HepG2 (cell line): Measurements from ENCODE around the gene AKAP1. TPM values are rescaled to one million over a fixed set of nuclear protein-coding genes. Genes with fewer than 3 reads are reported as not detected.

Experiments
- ATAC-seq: fragments of 200-7000 bp; cut with Tn5 transposase; 3 replicates; pipeline ENCODE4 v1.9.1; 2020; ENCODE audit warnings: mild to moderate bottlenecking, moderate library complexity
- BruUV-seq: library from RNA; stranded (reverse); fragments of 400-500 nt; replicated peaks from 2 replicates; lab custom pipeline; 2021; lab: Mats Ljungman, UMichigan
- CTCF ChIA-PET: fragments of 300-600 bp; formaldehyde crosslinking; extraction: SDS; loops from one replicate; lab custom pipeline; 2021; ENCODE audit warnings: low total read pairs, inconsistent platforms, low intra/inter-chr PET ratio; lab: Yijun Ruan, JAX
- POLR2A ChIA-PET: fragments of 350-600 bp; sonication (Branson Sonifier 250); formaldehyde crosslinking; loops from one replicate; lab custom pipeline; 2020; ENCODE audit warnings: antibody characterized with exemption, inconsistent platforms; lab: Yijun Ruan, JAX
- DNase-seq: peaks from one replicate; pipeline ENCODE4 v3.0.0-alpha.2; 2015; ENCODE audit warnings: low spot score
- FAIRE-seq: peaks from 3 replicates; lab custom pipeline; 2011; peaks lifted over from hg19 to GRCh38; lab: Jason Lieb, UNC
- H2AFZ ChIP-seq: one replicate; pipeline ENCODE4 v1.6.1; 2011; ENCODE audit warnings: low read length, inconsistent platforms
- H3K27ac ChIP-seq: fragments of 300-600 bp; 3 replicates; pipeline ENCODE4 v1.8.0; 2011; ENCODE audit warnings: mixed run types, mild to moderate bottlenecking, mixed read lengths, low read length, inconsistent platforms; ENCODE audit not compliant: insufficient read depth; ENCODE audit errors: extremely low read length
- H3K27me3 ChIP-seq, 2 experiments: fragments of 200-600 bp in 1 of 2; 2 replicates in 1 of 2; 3 replicates in 1 of 2; pipeline versions ENCODE4 v1.6.0 to v1.8.0; 2011; ENCODE audit warnings: low read length in 2 of 2, mild to moderate bottlenecking in 2 of 2, moderate library complexity in 2 of 2, inconsistent platforms in 1 of 2; ENCODE audit not compliant: insufficient read depth in 2 of 2, control insufficient read depth in 1 of 2
- H3K36me3 ChIP-seq, 2 experiments: fragments of 200-600 bp in 1 of 2; replicated peaks in 1 of 2; 2 replicates in 1 of 2; 3 replicates in 1 of 2; pipeline versions ENCODE4 v1.5.1 to v1.8.0; 2011; ENCODE audit warnings: low read length in 2 of 2, inconsistent platforms in 1 of 2; ENCODE audit not compliant: insufficient read depth in 2 of 2, control insufficient read depth in 1 of 2
- H3K4me1 ChIP-seq: 2 replicates; pipeline ENCODE4 v1.5.1; 2012; ENCODE audit warnings: low read length, inconsistent platforms; ENCODE audit not compliant: insufficient read depth
- H3K4me2 ChIP-seq: 2 replicates; pipeline ENCODE4 v1.6.0; 2011; ENCODE audit warnings: low read depth, low read length, inconsistent platforms
- H3K4me3 ChIP-seq, 3 experiments: fragments of 200-600 bp in 1 of 3; sonication (generic), shearing (Covaris generic) in 1 of 3; replicated peaks in 1 of 3; 2 replicates each; pipeline ENCODE4 v1.5.1; 2011 to 2016; ENCODE audit warnings: low read length in 3 of 3, inconsistent platforms in 2 of 3, low read depth in 2 of 3, mild to moderate bottlenecking in 2 of 3, control low read depth in 1 of 3, mixed read lengths in 1 of 3; ENCODE audit not compliant: insufficient read depth in 1 of 3
- H3K79me2 ChIP-seq: one replicate; pipeline ENCODE4 v1.6.1; 2011; ENCODE audit warnings: low read length, inconsistent platforms; ENCODE audit not compliant: insufficient read depth
- H3K9ac ChIP-seq: 2 replicates; pipeline ENCODE4 v1.6.0; 2011; ENCODE audit warnings: mild to moderate bottlenecking, low read depth, low read length, inconsistent platforms; ENCODE audit not compliant: insufficient read depth
- H3K9me3 ChIP-seq: 2 replicates; pipeline ENCODE4 v1.5.1; 2012; ENCODE audit warnings: mild to moderate bottlenecking, low read length
- H4K20me1 ChIP-seq: 2 replicates; pipeline ENCODE4 v1.6.0; 2011; ENCODE audit warnings: inconsistent platforms, mild to moderate bottlenecking, low read length, moderate library complexity; ENCODE audit not compliant: insufficient read depth
- CENPBD1 ChIP-seq: sonication (generic); formaldehyde crosslinking; IDR thresholded peaks from 2 replicates; pipeline ENCODE4 v1.8.0; 2022; ENCODE audit warnings: missing genetic modification reagents, low read depth, mild to moderate bottlenecking, borderline replicate concordance
- GPN1 ChIP-seq: sonication (generic); formaldehyde crosslinking; IDR thresholded peaks from 2 replicates; pipeline ENCODE4 v1.5.1; 2020; ENCODE audit warnings: missing genetic modification reagents, borderline replicate concordance
- HIC2 ChIP-seq: sonication (generic); formaldehyde crosslinking; IDR thresholded peaks from 2 replicates; pipeline ENCODE4 v1.9.0; 2022; ENCODE audit warnings: low read depth, missing genetic modification reagents
- SMC3 ChIP-seq: IDR thresholded peaks from 2 replicates; pipeline ENCODE4 v1.6.1; 2011; ENCODE audit warnings: low read length, improper control_type of control experiment
- SP140L ChIP-seq: sonication (generic); formaldehyde crosslinking; IDR thresholded peaks from 2 replicates; pipeline ENCODE4 v1.4.0; 2020; ENCODE audit warnings: missing genetic modification reagents, borderline replicate concordance
- SSRP1 ChIP-seq: IDR thresholded peaks from 2 replicates; pipeline ENCODE4 v1.6.1; 2016; ENCODE audit warnings: control low read depth
- ZEB1 ChIP-seq: IDR thresholded peaks from 2 replicates; pipeline ENCODE4 v1.6.1; 2012; ENCODE audit warnings: mild to moderate bottlenecking, low read depth, inconsistent platforms; ENCODE audit not compliant: insufficient replicate concordance
- ZNF598 ChIP-seq: sonication (generic); formaldehyde crosslinking; IDR thresholded peaks from 2 replicates; pipeline ENCODE4 v1.5.1; 2020; ENCODE audit warnings: mild to moderate bottlenecking, missing genetic modification reagents, borderline replicate concordance
- ZNF776 ChIP-seq: sonication (generic); formaldehyde crosslinking; IDR thresholded peaks from 2 replicates; pipeline ENCODE4 v1.4.0; 2020; ENCODE audit warnings: mild to moderate bottlenecking, missing genetic modification reagents
- ZNF790 ChIP-seq: sonication (generic); formaldehyde crosslinking; IDR thresholded peaks from 2 replicates; pipeline ENCODE4 v1.8.0; 2022; ENCODE audit warnings: missing genetic modification reagents, mild to moderate bottlenecking, borderline replicate concordance
- WGBS: methylation state at CpG from one replicate; pipeline ENCODE4 v1.1.6; 2017; ENCODE audit warnings: low lambda C conversion rate; 5-methylcytosine and 5-hydroxymethylcytosine counted together
- in situ Hi-C: cut with HindIII; loops from 2 replicates; pipeline ENCODE4 v1.10.0; 2017; ENCODE audit warnings: low pct_unique_long_range_greater_than_20kb; ENCODE audit not compliant: extremely low pct_ligation_motif_present
- intact Hi-C: fragments of 100-400 bp; cut with micrococcal nuclease; formaldehyde crosslinking; loops from one replicate; pipeline ENCODE4 v1.10.0; 2022; ENCODE audit not compliant: unreplicated experiment
- polyA plus RNA-seq, 8 experiments: library from polyadenylated mRNA; depleted of rRNA in 3 of 8; stranded (reverse) in 7 of 8; unstranded in 1 of 8; fragments of >200 nt; fragmentation: Illumina TruSeq in 4 of 8; extraction: Trizol in 4 of 8; gene quantifications; 2 replicates each; pipeline versions ENCODE4 v1.2.1 to v1.2.3, GENCODE V29; 2011 to 2016; ENCODE audit warnings: low read depth in 4 of 8, missing spikeins in 1 of 8, mixed read lengths in 1 of 8; ENCODE audit not compliant: insufficient read depth in 1 of 8
- total RNA-seq, 5 experiments: library from RNA; depleted of rRNA; stranded (reverse); fragments of >200 nt; fragmentation: Illumina TruSeq; extraction: Trizol; gene quantifications; 2 replicates each; pipeline ENCODE4 v1.2.3, GENCODE V29; 2016; ENCODE audit warnings: low read depth in 1 of 5

AKAP1 gene
- total and polyA plus RNA-seq, 2 of the 13 experiments (the other 11 are each of a cell fraction or from before 2014, with no cell fraction given), result 101 to 131 TPM

GRCh38 chr17:57121308-57122042 is 36.4 kb downstream of the AKAP1 start (continued):
- TF ChIP-seq SMC3 (peak; percentile 52; the same call in 1 of the 2 replicates), ZNF790 (CRISPR knock-in tag) (no peak)

- no peak overlapping the region for H3K4me3 ChIP-seq
- peaks cover 32% of the 10 kb centered on the region for H3K4me1 ChIP-seq
- in situ Hi-C loops (no loop called here), intact Hi-C loops (loop anchor here (5.0 kb wide), 1 partner anchor 37 kb away; the partner anchor contains the start of gene AKAP1)
- ChIA-PET POLR2A (no interaction called here), CTCF (no interaction called here)
- H3K27ac ChIP-seq, result no peak overlapping the region
- no peaks in the 10 kb centered on the region for H3K79me2 ChIP-seq
- H3K27me3 ChIP-seq, result no peaks in the 10 kb centered on the region
- H3K36me3 ChIP-seq, result peaks cover 20 to 46% of the 10 kb centered on the region in 2 experiments
- no TSS peak for BruUV-seq
- H4K20me1 ChIP-seq, result peaks cover 6% of the 10 kb centered on the region; the same call in 1 of the 2 replicates
- DNase-seq (no peak), FAIRE-seq (no peak), ATAC-seq (no peak)
- no peak overlapping the region for H3K4me2 ChIP-seq
- H2AFZ ChIP-seq, result no peak overlapping the region
- TF ChIP-seq ZNF776, result no peak
- no peak for TF ChIP-seq SSRP1 (CRISPR knock-in tag)
- no peak for TF ChIP-seq CENPBD1 (CRISPR knock-in tag)
- TF ChIP-seq HIC2 (CRISPR knock-in tag), result no peak
- no peak for TF ChIP-seq GPN1 (CRISPR knock-in tag)
- no peak for TF ChIP-seq ZEB1
- no peak for TF ChIP-seq SP140L (CRISPR knock-in tag)
- TF ChIP-seq ZNF598 (CRISPR knock-in tag), result no peak
- WGBS, result 97% methylated on average over 4 of the region's 4 CpGs
- no peaks in the 10 kb centered on the region for H3K9me3 ChIP-seq
- H3K9ac ChIP-seq, result no peak overlapping the region
Measured at GRCh38 chr17:57124053-57124452, 39.0 kb downstream of the AKAP1 start.
